Central memory CD8-positive, alpha-beta T cell (primary cell): ENCODE data around the gene SKIL.
"Not testable (repeated sequence)": the region's sequence is repeated elsewhere in the genome, so short reads cannot be mapped to it uniquely, and the experiment has no call there.

ENCODE experiments used
- ATAC-seq: fragments of 150-1000 bp; cut with Tn5 transposase; replicated peaks from 2 replicates; pipeline ENCODE4 v1.10.0; 2022; ENCODE audit warnings: mild to moderate bottlenecking, moderate FRiP score, moderate number of reproducible peaks; ENCODE audit not compliant: poor library complexity, severe bottlenecking; ENCODE audit errors: extremely low read depth
- DNase-seq, 2 donors: peaks; one replicate each; pipeline ENCODE4 v3.0.0; 2021; ENCODE audit warnings: low spot score in 2 of 2
- H3K27ac Mint-ChIP-seq: one replicate; pipeline ENCODE4 v1.8.0; 2022; ENCODE audit warnings: low read depth, mild to moderate bottlenecking, moderate library complexity, mixed read lengths
- H3K27me3 Mint-ChIP-seq: one replicate; pipeline ENCODE4 v1.8.0; 2022; ENCODE audit warnings: mixed read lengths
- H3K36me3 Mint-ChIP-seq: one replicate; pipeline ENCODE4 v1.8.0; 2022; ENCODE audit warnings: mild to moderate bottlenecking, moderate library complexity, mixed read lengths; ENCODE audit not compliant: insufficient read depth
- H3K4me1 Mint-ChIP-seq: one replicate; pipeline ENCODE4 v1.8.0; 2022; ENCODE audit warnings: mixed read lengths
- H3K4me3 Mint-ChIP-seq: one replicate; pipeline ENCODE4 v1.8.0; 2022; ENCODE audit warnings: mild to moderate bottlenecking, moderate library complexity, mixed read lengths
- H3K9me3 Mint-ChIP-seq: one replicate; pipeline ENCODE4 v1.8.0; 2022; ENCODE audit warnings: mixed read lengths

The SKIL gene, protein sequence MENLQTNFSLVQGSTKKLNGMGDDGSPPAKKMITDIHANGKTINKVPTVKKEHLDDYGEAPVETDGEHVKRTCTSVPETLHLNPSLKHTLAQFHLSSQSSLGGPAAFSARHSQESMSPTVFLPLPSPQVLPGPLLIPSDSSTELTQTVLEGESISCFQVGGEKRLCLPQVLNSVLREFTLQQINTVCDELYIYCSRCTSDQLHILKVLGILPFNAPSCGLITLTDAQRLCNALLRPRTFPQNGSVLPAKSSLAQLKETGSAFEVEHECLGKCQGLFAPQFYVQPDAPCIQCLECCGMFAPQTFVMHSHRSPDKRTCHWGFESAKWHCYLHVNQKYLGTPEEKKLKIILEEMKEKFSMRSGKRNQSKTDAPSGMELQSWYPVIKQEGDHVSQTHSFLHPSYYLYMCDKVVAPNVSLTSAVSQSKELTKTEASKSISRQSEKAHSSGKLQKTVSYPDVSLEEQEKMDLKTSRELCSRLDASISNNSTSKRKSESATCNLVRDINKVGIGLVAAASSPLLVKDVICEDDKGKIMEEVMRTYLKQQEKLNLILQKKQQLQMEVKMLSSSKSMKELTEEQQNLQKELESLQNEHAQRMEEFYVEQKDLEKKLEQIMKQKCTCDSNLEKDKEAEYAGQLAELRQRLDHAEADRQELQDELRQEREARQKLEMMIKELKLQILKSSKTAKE

DNA sequence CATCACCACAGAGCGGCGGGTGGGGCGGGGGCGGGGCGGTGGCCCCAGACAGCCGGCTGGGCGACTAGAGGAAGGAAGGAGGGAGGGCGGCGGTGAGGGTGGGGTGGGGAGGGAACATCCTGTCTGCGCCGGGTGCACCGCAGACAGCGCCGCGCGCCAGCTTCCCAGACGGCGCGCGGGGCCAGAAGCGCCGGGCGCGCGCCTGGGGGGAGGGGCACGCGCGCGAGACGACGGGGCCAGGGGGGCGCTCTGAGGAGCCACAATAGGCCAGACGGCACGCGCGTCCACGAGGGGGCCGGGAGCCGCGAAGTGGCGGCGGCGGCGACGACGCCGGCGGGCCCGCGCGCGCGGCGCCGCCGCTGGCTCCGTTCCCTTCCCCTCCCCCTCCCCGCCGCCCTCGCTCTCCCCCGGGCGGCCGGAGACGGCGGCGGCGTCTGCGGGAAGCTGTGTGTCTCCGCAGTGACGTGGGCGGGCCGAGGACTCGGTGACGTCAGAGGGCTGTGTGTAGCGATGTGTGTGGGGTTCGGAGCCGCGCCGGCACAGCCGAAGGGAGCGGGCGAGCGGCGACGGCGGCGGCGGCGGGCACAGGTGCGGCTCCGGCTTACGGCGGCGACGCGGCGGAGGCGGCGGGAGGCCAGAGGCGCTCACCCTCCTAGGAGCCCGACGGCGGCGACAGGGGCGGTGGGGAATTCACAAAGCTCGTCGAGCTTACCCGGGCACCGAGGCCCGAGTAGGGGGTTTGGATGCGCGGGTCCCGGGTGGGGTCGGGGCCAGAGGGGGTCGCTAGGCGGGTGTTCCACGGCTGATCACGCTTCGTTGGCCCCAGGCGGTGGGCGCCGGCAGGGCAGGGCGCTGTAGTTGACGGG lies at the start of gene SKIL:
SKIL (plus strand) TSS at position 540 of the 866 bp plus-strand sequence. CDS start 2,617 bp downstream, outside the sequence.
- no peaks in the 10 kb centered on the region for H3K9me3 Mint-ChIP-seq
- H3K4me1 Mint-ChIP-seq, result peaks cover 45% of the 10 kb centered on the region
- peaks cover 41% of the 10 kb centered on the region for H3K36me3 Mint-ChIP-seq
- DNase-seq, result peak; percentile 95 to 96
- ATAC-seq, result peak; percentile 81
- no peaks in the 10 kb centered on the region for H3K27me3 Mint-ChIP-seq
- peak within 1 kb of the TSS; percentile 84 for H3K4me3 Mint-ChIP-seq
- peak within 1 kb of the TSS; percentile 97 for H3K27ac Mint-ChIP-seq

DNA sequence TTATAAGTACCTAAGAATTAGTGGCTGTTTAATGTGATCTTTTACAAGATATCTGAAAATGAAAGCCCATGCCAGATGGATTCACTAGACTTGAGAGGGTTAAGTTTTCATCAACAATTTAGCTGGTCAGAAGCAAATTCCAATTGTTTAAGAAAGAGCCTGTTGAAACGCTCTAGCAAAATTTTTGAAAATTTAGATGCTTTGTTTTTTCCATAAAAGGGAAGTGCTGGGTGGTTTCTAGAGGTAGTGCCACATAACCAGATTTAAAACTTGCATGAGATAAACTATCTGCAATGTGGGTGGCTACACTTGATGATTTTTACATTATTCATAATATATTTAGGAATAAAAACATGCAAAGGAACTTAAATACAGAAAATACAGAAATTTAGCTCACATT lies 48.5 kb upstream of the SKIL start:
- Mint-ChIP-seq H3K4me3 (no peak overlapping the region), H3K27me3 (no peaks in the 10 kb centered on the region), H3K4me1 (no peaks in the 10 kb centered on the region), H3K36me3 (no peaks in the 10 kb centered on the region), H3K9me3 (no peaks in the 10 kb centered on the region), H3K27ac (no peak overlapping the region)
- ATAC-seq (no peak), DNase-seq (no peak)

DNA sequence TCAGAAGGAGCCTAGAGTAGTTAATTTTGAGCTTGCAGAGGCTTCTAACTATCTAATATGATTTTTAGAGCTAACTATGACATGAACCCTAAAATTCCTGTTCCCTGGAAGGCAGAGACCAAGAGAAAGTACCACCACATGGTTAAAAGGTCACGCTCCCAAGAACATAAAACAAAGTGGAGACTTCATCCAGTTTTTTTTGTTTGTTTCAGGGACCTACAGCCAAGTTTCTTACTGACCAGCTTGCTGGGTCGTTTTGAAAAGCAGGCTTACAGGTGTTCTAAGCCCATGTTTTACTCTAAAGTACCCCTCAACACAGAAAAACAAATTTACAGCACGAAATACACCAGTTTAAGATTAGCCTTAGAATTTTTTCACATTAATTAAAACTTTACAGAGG lies 39.6 kb upstream of the SKIL start:
- no peaks in the 10 kb centered on the region for H3K36me3 Mint-ChIP-seq
- peaks cover 12% of the 10 kb centered on the region for H3K27me3 Mint-ChIP-seq
- no peak for ATAC-seq
- H3K4me1 Mint-ChIP-seq, result no peaks in the 10 kb centered on the region
- H3K27ac Mint-ChIP-seq, result no peak overlapping the region
- H3K4me3 Mint-ChIP-seq, result no peak overlapping the region
- no peak for DNase-seq
- H3K9me3 Mint-ChIP-seq, result no peaks in the 10 kb centered on the region

DNA sequence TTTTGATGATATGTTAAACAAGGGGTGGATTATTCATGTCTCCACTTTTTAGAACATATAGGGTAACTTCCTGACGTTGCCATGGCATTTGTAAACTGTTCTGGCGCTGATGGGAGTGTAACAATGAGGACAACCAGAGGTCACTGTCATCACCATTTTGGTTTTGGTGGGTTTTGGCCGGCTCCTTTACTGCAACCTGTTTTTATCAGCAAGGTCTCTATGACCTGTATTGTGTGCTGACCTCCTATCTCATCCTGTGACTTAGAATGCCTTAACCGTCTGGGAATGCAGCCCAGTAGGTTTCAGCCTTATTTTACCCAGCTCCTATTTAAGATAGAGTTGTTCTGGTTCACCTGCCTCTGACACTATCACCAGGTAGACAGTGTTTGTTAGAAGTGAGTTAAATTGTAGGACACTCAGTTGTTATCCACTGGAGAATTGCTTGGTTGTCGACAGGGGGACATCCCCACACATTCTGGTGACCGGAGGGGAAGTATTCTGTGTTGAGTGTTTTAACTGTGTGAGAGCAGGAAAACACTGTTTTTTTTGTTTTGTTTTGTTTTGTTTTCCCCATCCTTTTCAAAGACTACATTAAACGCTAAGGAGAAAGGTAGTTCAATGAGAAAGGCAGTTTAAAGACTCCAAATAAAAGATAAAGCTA lies 36.9 kb upstream of the SKIL start:
- ATAC-seq, result no peak
- Mint-ChIP-seq H3K4me1 (no peaks in the 10 kb centered on the region), H3K36me3 (no peaks in the 10 kb centered on the region), H3K9me3 (no peaks in the 10 kb centered on the region), H3K4me3 (no peak overlapping the region), H3K27ac (no peak overlapping the region), H3K27me3 (peaks cover 17% of the 10 kb centered on the region)
- DNase-seq, result no peak

DNA sequence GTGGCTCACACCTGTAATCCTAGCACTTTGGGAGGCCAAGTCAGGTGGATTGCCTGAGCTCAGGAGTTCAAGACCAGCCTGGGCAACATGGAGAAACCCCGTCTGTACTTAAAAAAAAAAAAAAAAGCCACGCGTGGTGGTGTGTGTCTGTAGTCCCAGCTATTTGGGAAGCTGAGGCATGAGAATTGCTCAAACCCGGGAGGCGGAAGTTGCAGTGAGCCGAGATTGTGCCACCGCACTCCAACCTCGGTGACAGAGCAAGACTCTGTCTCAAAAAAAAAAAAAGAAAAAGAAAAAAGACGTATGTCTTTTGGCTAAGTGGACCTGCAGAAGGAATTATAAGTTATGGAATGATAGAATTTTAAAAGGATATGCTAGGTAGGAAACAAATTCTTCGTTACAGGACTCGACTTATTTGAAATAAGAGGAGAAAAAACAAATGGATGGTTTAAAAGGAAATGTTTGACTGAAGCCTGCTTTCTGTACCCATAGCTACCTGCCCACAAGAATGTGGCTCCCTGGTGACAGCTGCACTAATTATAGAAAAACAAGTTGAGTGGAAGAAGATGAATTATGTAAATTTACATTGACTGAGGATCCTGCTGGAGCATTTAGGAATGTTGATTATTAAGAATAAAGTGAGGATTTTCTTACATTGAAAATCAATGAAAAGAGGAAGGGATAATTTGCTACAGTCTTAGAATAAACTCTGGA lies 36.0 kb upstream of the SKIL start:
- Mint-ChIP-seq H3K36me3 (no peaks in the 10 kb centered on the region), H3K9me3 (no peaks in the 10 kb centered on the region), H3K27me3 (peaks cover 17% of the 10 kb centered on the region), H3K27ac (no peak overlapping the region), H3K4me3 (no peak overlapping the region), H3K4me1 (no peaks in the 10 kb centered on the region)
- DNase-seq, result no peak
- no peak for ATAC-seq

DNA sequence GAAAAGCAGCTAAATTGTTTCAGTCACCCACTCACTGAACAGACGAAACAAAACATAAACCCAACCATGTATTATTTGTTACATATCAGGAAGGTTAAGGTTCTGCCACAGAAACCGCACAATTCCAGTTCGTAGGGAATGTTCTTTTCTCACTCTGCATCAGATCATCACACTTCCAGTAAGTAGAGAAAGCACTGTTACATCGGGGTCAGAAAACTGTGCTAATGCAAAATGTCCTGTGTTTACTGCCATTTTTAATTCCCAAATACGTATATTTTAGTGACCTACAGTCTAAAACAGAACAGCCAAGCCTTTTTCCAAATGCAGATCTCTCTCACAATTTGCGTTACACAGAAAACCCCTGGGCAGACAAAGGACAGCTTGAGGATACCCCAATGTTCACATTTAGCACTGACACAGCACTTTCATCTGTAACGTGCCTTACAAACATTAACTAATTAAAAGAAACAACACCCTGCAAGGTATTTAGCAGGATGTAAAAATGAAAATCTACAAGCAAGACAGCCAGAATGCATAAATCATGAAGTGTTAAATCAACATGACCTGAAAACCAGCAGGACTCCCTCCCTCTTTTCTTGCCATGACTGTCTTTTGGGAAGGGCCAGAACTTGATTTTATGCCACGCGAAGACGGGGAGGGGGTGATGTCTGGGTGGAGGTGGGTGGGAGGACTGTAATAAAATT lies 34.8 kb upstream of the SKIL start:
- no peak overlapping the region for H3K4me3 Mint-ChIP-seq
- DNase-seq, result no peak
- no peaks in the 10 kb centered on the region for H3K36me3 Mint-ChIP-seq
- no peaks in the 10 kb centered on the region for H3K9me3 Mint-ChIP-seq
- no peak overlapping the region for H3K27ac Mint-ChIP-seq
- H3K27me3 Mint-ChIP-seq, result peaks cover 17% of the 10 kb centered on the region
- no peak for ATAC-seq
- H3K4me1 Mint-ChIP-seq, result no peaks in the 10 kb centered on the region

DNA sequence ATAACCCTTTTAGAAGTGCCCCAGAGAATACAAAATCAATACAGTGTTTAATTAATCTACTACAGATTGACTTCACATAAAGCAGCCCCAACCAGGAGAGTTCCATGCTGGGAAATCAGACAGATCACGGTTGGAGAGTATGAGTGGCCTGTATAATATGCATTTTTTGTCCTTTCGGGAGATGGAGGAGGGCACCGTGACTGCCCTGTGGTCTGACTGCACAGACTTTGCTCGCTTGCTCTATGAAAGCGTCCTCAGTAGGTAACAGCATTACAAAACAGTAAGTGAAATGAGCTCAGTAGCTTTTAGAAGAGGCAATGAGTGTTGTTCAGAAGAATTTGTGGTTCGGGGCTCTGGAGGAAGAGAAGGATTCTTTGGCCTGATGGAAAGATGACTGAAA lies 34.2 kb upstream of the SKIL start:
- Mint-ChIP-seq H3K27me3 (peaks cover 17% of the 10 kb centered on the region), H3K9me3 (no peaks in the 10 kb centered on the region), H3K36me3 (no peaks in the 10 kb centered on the region), H3K4me1 (no peaks in the 10 kb centered on the region), H3K27ac (no peak overlapping the region), H3K4me3 (no peak overlapping the region)
- DNase-seq, result no peak
- no peak for ATAC-seq

DNA sequence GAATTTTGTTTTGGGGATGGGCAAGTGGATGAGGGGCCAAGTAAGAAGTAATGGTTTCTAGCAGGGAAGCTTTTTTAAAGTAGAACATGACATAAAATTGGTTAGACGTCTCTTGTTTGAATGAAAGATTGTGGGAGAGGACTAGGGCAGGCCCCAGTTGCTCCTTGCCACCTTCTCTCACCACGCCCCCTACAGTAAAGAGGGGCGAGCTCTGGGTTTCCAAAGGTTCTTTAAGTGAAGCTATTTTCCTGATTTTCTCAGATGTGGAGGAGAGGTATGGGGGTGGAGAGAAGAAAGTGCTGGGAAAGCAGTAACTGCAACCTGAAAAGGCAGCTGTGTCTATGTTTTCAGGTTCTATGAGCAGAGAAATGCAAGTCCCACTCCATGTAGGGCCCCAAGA lies 32.6 kb upstream of the SKIL start:
- no peaks in the 10 kb centered on the region for H3K36me3 Mint-ChIP-seq
- H3K4me3 Mint-ChIP-seq, result no peak overlapping the region
- peaks cover 17% of the 10 kb centered on the region for H3K27me3 Mint-ChIP-seq

DNA sequence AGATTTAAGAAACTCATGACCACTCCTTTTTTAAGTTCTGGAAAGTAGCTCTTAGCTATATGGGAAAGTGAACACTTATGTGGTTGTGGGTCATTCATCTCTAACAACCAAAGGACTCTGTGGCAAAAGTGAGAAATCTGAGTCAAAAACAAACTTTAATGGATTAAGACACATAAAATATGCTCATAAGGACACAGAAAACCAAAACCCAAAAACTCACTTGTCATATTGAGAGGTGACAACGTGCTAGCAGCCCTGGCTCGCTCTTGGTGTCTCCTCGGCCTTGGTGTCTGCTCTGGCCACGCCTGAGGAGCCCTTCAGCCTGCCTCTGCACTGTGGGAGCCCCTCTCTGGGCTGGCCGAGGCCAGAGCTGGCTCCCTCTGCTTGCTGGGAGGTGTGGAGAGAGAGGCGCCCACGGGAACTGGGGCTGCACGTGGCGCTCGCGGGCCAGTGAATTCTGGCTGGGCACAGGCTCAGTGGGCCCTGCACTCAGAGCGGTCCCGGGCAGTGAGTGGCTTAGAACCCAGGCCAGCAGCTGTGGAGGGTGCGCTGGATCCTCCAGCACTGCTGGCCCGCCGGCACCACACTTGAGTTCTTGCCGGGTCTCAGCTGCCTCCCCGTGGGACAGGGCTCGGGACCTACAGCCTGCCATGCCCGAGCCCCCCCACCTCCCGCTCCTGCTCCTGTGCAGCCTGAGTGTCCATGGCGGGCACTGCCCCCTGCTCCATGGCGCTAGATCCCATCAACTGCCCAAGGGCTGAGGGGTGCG lies 30.3 kb upstream of the SKIL start:
- Mint-ChIP-seq H3K36me3 (no peaks in the 10 kb centered on the region), H3K27ac (no peak overlapping the region), H3K27me3 (peaks cover 10% of the 10 kb centered on the region), H3K4me1 (no peaks in the 10 kb centered on the region), H3K4me3 (no peak overlapping the region), H3K9me3 (no peaks in the 10 kb centered on the region)
- ATAC-seq (no peak), DNase-seq (no peak)

More for the DNA sequence above, 32.6 kb upstream of the SKIL start:
- no peaks in the 10 kb centered on the region for H3K4me1 Mint-ChIP-seq
- ATAC-seq (no peak), DNase-seq (no peak)
- H3K9me3 Mint-ChIP-seq, result no peaks in the 10 kb centered on the region
- H3K27ac Mint-ChIP-seq, result no peak overlapping the region

DNA sequence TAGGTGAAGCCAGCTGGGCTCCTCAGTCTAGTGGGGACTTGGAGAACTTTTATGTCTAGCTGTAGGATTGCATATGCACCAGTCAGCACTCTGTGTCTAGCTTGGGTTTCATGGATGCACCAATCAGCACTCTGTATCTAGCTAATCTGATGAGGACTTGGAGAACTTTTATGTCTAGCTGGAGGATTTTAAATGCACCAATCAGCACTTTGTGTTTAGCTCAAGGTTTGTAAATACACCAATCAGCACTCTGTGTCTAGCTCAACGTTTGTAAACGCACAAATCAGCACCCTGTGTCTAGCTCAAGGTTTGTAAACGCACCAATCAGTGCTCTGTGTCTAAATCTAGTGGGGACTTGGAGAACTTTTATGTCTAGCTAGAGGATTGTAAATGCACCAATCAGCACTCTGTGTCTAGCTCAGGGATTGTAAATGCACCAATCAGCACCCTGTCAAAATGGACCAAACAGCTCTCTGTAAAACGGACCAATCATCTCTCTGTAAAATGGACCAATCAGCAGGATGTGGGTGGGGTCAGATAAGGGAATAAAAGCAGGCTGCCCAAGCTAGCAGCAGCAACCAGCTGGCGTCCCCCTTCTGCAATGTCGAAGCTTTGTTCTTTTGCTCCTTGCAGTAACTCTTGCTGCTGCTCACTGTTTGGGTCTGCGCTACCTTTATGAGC lies 29.5 kb upstream of the SKIL start:
- H3K36me3 Mint-ChIP-seq, DNase-seq, H3K9me3 Mint-ChIP-seq, H3K4me3 Mint-ChIP-seq, ATAC-seq, H3K4me1 Mint-ChIP-seq, H3K27me3 Mint-ChIP-seq, H3K27ac Mint-ChIP-seq: not testable (repeated sequence)
